NAMALWA (cell line): ENCODE data around the gene FYCO1.

Experiments used
- DNase-seq: peaks from one replicate; pipeline ENCODE4 v3.0.0-alpha.2; 2015; ENCODE audit warnings: low spot score

Gene FYCO1

DNA sequence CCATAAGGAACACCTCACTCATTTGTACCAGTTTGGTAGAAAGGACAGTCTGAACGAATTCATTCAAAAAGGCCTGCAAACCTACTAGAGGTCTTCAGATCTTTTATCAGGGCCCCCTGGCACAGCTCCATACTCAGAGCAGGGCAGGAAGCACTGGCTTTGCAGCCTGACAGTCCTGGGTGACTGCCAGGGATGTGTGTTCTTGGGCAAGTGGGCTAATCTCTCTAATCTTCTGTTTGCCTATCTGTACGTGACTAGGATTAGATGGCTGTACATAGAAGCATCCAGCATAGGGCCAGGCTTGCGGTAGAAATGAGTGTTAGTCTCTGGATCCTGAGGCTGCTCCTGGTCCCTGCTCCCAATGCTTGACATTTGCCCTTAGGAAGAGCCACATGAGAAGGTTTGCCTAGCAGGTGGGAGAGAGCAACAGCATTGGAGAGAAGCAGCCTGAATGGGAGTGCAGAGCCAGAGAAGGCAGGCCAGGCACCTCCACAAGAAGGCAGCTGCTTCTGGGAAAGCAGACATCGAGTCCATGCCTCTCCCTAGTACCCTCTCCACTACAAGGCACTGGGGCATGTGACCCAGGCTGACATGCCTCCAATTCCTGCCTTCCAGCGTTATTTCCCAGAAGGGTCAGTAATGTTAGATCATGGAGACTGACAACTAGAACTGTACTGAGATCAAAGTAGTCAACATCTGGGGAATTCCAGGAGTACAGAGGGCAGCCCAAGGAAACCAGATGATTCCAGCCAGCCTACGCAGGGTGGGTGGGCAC is 53.4 kb downstream of the FYCO1 start:
- DNase-seq = no peak

GRCh38 chr3:45940781-45941365 is 54.8 kb downstream of the FYCO1 start:
- no peak for DNase-seq

DNA sequence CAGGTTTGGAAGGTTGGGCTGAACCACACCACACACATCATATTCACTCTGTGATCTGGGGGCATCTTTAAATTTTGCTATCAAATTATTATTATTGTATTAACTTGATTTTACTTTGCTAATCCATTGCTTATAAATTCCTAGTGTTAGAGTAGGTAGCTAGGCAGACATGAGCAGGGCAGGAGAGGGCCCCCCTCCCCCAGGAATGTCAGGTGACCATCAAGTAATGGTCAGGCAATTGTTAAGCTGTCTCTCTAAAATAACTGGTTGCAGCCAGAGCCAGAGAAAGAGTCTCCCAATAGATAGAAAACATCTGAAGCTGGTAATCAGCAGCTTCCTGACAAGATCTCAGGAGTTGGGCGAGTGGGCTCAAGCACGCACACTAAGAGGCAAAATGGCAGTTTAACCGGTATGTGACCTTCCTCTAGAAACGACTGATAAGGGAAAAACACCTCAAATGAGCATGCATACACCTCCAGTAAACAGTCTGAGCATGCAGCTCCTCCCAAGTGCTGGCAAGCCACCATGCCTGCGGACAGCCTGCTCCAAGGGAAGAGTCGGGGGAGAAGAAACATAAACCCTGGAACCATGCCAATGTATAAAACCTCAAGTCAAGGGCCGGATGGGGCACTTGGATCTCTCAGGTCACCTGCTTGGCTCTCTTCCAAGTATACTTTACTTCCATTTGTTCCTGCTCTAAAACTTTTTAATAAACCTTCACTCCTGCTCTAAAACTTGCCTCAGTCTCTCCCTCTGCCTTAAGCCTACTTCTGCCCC is 55.4 kb downstream of the FYCO1 start:
- no peak for DNase-seq

GRCh38 chr3:45939341-45939771 is 56.3 kb downstream of the FYCO1 start:
- DNase-seq = no peak

- peak; percentile 70 for DNase-seq
Observed at GRCh38 chr3:45938864-45939263, 56.8 kb downstream of the FYCO1 start.

DNA sequence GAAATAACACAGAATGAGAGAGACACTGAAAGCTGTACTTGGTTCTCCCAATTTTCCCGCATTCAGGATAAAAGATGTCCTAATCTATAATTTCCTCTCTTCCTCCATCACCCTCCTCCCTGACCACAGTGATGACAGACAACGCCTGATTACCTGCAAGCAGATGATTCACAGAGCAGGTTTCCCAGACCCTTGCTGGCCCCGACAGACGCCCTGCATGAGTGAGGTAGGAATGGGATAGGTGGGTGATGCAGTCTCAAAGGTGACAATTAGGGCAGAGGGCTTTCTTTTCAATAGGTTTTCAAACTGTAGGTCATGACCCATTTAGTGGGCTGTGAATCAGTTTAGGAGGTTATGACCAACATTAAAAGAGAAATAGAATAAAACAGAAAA is 57.6 kb downstream of the FYCO1 start:
- DNase-seq = no peak

DNA sequence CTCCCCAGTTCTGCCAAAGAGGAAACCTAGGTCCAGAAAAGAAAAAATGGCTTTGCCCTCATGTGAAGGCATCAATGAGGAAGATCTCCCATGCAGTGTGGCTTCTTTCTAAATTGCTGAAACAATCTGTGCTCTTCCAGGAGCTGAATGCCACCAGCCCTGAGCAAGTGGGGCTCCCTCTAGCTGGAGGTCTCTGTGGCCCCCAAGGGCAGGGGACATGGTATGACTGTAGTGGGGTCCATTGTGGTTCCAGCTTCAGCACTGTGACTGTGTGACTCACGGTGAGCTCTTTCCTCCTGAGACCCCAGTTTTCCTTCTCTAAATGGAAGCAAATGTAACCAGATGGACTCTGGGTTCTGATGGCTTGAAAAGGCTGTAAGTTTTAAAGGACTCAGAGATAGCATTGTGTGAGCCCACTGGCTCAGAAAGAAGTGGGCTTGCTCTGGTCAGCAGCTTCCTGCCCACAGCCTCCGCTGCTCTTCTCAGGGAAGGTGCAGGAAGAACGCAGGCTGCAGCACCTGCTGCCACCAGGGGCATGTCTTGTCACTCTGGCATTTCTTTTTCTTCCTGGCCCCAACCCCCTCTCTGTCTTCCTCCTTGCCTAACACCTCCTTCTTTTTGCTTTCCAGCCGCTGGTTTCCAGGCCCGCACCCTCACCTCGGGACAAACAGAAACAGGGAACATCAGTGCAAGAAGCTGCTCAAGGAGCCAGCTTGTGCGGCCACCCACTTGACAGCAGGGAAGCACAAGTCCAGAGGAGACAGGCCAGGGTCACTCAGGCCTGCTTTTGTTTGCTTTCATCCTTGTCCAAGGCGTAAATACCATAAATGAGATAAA is 58.2 kb downstream of the FYCO1 start:
- no peak for DNase-seq

DNA sequence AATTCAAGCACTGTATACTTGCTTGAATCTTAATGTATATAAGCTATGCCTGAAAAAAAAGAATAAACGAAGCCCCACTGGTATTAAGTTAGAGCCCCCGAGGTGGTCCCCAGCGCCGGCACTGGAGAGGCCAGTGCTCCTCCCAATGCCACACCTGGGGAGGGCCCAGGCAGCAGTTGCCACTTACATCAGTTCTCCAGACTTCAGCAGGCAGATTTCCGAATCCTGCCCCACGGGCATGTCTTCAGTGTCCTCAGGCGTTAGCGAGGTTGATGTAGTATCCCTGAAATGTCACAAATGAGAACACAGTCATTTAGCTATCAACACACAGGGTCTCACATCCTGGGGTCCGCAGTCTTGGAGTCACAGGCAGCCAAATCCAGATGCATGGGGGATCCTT is 59.4 kb downstream of the FYCO1 start:
- DNase-seq = no peak

GRCh38 chr3:45933591-45933990 is 62.0 kb downstream of the FYCO1 start:
- no peak for DNase-seq

GRCh38 chr3:45932112-45932511 is 63.5 kb downstream of the FYCO1 start:
- DNase-seq = no peak

- no peak for DNase-seq
Observed at GRCh38 chr3:45931496-45931895, 64.1 kb downstream of the FYCO1 start.

DNA sequence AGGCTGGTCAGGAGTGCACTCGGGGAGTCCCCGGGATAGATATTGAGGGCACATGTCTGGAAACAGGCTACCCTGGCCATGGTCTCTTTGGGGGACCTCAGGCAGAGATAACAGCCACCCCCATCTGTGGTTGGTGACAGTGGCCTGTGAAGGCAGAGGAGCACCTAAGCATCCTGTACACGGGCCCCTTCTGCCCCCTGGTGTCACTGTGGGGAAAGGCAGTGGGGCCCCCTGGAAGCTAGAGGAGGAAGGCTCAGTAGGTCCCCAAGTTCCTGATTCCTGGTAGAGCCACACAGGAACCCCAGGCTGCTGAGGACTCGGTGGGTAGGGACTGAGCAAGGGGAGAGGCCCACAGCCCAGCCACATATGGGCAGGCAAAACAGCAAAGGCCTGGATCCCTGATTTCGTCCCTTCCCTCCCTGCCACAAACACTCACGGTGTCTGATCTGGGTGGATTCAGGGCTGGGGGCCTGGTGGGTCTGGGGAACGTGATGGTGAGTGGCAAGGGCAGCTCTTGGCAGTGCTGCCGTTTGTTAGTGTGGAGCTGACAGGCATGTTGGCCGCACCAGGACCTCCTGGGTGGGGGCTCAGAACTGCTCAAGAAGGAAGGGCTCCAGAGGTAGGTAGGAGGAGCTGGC is 66.5 kb downstream of the FYCO1 start:
- peak; percentile 60 for DNase-seq

GRCh38 chr3:45927881-45928280 is 67.7 kb downstream of the FYCO1 start:
- DNase-seq = no peak

GRCh38 chr3:45923755-45924154 is 71.9 kb downstream of the FYCO1 start:
- no peak for DNase-seq

DNA sequence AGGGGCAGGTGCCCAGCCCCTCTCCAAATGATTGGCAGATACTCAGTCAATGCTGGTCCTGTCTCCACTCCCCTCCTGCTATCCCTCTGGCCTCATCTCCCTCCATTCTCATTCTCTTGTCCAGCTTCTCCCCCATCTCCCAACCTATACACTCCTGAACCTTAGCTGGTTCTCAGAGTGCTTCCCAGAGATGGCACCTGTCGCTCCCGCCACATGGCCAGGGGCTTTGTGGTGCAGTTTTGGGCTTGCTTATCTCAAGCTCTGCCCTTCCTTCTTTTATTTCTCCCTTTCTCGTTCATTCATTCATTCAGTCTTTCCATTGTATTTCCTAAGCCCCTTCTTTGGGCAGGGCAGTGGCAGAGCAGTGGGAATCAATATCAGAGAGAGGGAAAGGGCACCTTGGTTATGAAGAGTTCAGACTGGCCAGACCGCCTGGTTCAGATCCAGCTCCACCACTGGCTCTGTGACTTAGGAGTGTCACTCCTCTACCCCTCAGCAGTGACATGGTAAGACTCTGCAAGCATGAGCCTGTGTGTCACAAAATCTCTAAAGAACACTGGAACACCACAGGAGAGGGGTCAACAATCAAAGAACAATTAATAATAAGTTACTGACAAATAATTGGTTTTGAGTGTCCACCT is 72.6 kb downstream of the FYCO1 start:
- no peak for DNase-seq

GRCh38 chr3:45922039-45922326 is 73.6 kb downstream of the FYCO1 start:
- DNase-seq = no peak

DNA sequence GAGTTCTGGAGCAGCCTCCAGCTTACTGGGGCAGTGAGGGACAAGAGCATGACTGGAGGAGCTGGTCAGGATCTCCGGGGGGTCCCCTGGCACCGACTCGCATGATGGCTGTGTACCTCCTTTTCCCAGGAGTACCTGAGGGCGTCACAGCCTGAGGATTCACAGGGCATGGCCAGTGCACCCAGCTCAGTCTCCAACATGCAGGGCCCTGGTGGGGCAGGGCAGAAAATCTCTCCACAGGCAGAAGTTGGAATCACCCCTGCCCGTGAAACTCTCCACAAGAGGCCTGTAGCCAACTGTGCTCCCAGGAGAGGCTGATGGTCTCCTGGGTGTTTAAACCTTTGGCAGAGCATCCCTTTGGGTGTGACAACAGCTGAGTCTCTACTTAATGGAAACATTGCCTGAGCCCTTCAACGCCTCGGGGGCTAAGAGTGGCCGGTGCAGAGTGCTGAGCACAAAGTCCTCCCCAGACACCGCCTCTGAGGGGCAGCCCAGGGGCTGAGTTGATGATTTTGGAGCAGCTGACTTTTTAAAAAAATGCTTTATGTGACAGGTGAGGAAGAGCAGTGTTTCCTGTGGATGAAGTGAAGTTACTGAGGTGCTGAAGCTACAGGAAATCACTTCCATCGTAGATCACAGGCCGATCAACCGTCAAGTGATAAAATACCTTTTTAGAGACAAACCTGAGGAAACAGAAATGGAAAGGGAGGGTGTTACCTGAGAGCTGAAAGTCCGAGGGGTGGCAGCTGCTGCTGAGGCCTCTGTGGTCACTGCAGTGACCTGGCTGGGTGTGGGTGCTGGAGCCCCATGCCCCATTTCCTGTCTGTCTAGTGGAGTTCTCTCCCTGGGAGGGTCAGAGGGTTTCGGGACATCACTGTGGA is 74.2 kb downstream of the FYCO1 start:
- DNase-seq = no peak

DNA sequence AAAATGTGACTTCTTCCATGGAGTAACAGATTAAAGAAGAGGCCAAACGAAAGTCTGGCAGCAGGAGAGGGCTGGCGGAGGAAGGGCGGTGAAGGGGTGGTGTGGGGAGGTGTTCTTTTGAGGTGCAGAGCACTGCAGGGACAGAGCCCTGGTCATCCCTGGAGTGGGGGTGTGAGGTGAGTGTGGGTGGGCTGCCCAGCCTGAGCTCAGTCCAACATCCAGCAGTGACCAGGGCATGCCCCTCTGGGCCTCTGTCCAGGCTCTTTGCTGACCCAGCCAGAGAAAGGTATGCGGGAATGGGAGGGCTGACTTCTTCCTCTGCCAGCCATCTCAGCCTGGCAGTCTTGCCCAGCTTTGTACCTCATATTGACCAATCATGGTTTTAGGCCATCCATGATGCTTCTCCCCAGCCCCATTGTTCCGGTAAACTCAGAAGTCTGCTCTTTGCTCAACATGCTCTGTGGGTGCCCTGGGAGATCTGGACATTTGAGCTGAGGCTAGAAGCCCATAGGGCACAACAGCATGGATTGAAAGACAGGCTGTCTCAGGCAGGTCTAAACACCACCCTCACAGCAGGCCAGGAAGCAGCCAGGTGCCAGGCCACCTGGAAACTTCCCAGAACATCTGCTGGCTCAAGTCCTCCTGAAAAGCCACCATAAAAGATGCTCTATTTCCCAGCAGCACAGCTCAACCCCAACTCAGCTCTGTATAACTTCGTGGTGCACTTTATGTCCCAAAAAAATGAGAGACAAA is 78.3 kb downstream of the FYCO1 start:
- no peak for DNase-seq

GRCh38 chr3:45915518-45916231 is 79.9 kb downstream of the FYCO1 start:
- peak; percentile 67 for DNase-seq
